GM21529 (cell line): Measurements from ENCODE around the gene MIXL1.
"Not testable (repeated sequence)": the region's sequence is repeated elsewhere in the genome, so short reads cannot be mapped to it uniquely, and the experiment has no call there.

Source experiments
- ATAC-seq: cut with Tn5 transposase; IDR thresholded peaks from one replicate; pipeline ENCODE4 v1.9.1; 2021; ENCODE audit not compliant: unreplicated experiment

Gene MIXL1

GRCh38 chr1:226212545-226212944 lies 10.9 kb upstream of the MIXL1 start:
- ATAC-seq, result no peak

GRCh38 chr1:226215239-226215638 lies 8.2 kb upstream of the MIXL1 start:
- ATAC-seq, result no peak

GRCh38 chr1:226216056-226216455 lies 7.4 kb upstream of the MIXL1 start:
- ATAC-seq, result no peak

GRCh38 chr1:226217273-226217672 lies 6.2 kb upstream of the MIXL1 start:
- ATAC-seq, result no peak

- no peak for ATAC-seq
Observed at GRCh38 chr1:226220473-226221189, 2.8 kb upstream of the MIXL1 start.

- ATAC-seq, result no peak
Observed at GRCh38 chr1:226222686-226223085, 778 bp upstream of the MIXL1 start.

GRCh38 chr1:226223786-226224244 lies 351 bp downstream of the MIXL1 start:
- peak; percentile 82 for ATAC-seq

GRCh38 chr1:226226601-226227000 lies 3.1 kb downstream of the MIXL1 start:
- ATAC-seq, result no peak

- ATAC-seq, result no peak
Observed at GRCh38 chr1:226233293-226233692, 9.8 kb downstream of the MIXL1 start.

GRCh38 chr1:226233806-226234205 lies 10.3 kb downstream of the MIXL1 start:
- no peak for ATAC-seq

GRCh38 chr1:226236826-226237225 lies 13.4 kb downstream of the MIXL1 start:
- no peak for ATAC-seq

GRCh38 chr1:226239421-226239820 lies 16.0 kb downstream of the MIXL1 start:
- ATAC-seq, result no peak

GRCh38 chr1:226248091-226248490 lies 24.6 kb downstream of the MIXL1 start:
- no peak for ATAC-seq

GRCh38 chr1:226248796-226249195 lies 25.3 kb downstream of the MIXL1 start:
- ATAC-seq, result no peak

- no peak for ATAC-seq
Observed at GRCh38 chr1:226250511-226250910, 27.0 kb downstream of the MIXL1 start.

- ATAC-seq, result not testable (repeated sequence)
Observed at GRCh38 chr1:226252841-226253240, 29.4 kb downstream of the MIXL1 start.

GRCh38 chr1:226253933-226254332 lies 30.5 kb downstream of the MIXL1 start:
- no peak for ATAC-seq

GRCh38 chr1:226255380-226255779 lies 31.9 kb downstream of the MIXL1 start:
- ATAC-seq, result no peak

GRCh38 chr1:226261818-226262217 lies 38.4 kb downstream of the MIXL1 start:
- no peak for ATAC-seq

- no peak for ATAC-seq
Observed at GRCh38 chr1:226268421-226269124, 45.1 kb downstream of the MIXL1 start.

GRCh38 chr1:226272233-226272902 lies 48.9 kb downstream of the MIXL1 start:
- not testable (repeated sequence) for ATAC-seq

- ATAC-seq, result no peak
Observed at GRCh38 chr1:226274138-226274537, 50.7 kb downstream of the MIXL1 start.
